ENCODE measurements around the gene CCM2L. TPM values are rescaled to one million over a fixed set of nuclear protein-coding genes. Genes with fewer than 3 reads are reported as not detected.

Gene CCM2L
- total RNA-seq, 4 donors from 2014 or later: 7.4 to 16.0 (median 9.7) TPM

DNA sequence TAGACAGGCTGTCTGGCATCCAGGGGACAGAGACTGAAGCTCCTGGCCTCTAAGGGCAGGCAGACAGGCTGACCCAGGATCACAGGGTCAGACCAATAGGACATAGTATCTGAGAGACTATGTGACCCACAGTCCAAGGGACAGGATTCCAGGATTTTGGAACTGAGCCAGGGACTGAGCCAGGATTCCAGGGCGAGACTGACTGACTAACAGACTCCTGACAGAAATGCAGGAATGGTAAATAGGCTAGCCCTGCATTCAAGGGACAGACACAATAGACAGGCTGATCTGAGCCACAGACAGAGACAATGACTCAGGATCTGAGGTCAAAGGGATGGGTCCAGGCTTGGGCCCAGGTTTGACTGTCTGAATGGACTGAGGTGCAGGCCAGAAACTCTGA is 22.5 kb upstream of the CCM2L start:
- H3K27ac ChIP-seq: no peak overlapping the region
- H3K4me3 ChIP-seq (replicated peaks in 1 of 3): no peak overlapping the region
- H3K9me3 ChIP-seq: no peaks in the 10 kb centered on the region
- TF ChIP-seq, protein P1, sequence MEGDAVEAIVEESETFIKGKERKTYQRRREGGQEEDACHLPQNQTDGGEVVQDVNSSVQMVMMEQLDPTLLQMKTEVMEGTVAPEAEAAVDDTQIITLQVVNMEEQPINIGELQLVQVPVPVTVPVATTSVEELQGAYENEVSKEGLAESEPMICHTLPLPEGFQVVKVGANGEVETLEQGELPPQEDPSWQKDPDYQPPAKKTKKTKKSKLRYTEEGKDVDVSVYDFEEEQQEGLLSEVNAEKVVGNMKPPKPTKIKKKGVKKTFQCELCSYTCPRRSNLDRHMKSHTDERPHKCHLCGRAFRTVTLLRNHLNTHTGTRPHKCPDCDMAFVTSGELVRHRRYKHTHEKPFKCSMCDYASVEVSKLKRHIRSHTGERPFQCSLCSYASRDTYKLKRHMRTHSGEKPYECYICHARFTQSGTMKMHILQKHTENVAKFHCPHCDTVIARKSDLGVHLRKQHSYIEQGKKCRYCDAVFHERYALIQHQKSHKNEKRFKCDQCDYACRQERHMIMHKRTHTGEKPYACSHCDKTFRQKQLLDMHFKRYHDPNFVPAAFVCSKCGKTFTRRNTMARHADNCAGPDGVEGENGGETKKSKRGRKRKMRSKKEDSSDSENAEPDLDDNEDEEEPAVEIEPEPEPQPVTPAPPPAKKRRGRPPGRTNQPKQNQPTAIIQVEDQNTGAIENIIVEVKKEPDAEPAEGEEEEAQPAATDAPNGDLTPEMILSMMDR (IDR thresholded peaks at IDR 0.05): no peak
- no peak for TF ChIP-seq POLR2A (IDR thresholded peaks at IDR 0.05)
- no peaks in the 10 kb centered on the region for H3K27me3 ChIP-seq
- no peak for DNase-seq
- H3K4me1 ChIP-seq: no peaks in the 10 kb centered on the region
- WGBS, 2 donors: 33 to 75% methylated on average over 1 of the region's 1 CpG
- no peaks in the 10 kb centered on the region for H3K36me3 ChIP-seq
- intact Hi-C loops (cut with DNase I): no loop called here

DNA sequence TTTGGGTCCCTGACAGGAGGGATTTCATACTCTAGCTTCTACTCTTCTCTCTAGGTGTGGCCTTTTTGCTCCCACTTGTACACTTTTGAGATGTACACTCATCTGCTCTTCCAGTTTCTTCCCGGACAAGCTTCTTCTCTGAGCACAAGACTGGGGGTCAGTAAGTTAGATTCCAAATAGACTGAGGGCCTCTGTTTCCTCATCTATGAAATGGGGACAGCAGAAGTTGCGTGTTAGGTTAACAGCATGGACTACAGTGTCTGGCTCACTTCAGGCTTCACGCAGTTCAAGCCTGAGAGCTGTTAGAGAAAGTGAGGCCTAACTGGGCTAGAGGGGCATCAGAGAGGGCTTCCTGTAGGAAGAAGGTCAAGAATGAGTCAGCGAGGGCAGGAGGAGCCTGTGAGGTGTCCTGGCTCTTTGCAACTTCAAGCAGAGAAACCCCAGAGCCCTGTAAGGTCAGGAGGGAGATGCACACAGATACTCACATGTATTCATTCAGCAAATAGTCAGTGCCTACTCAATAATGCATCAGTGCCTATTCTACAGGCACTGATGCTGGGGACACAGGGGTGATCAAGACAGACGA is 21.7 kb upstream of the CCM2L start:
- H3K9me3 ChIP-seq: no peaks in the 10 kb centered on the region
- H3K36me3 ChIP-seq: no peaks in the 10 kb centered on the region
- no peaks in the 10 kb centered on the region for H3K27me3 ChIP-seq
- no peak overlapping the region for H3K27ac ChIP-seq
- no peaks in the 10 kb centered on the region for H3K4me1 ChIP-seq
- TF ChIP-seq, protein P1 (IDR thresholded peaks at IDR 0.05): no peak
- TF ChIP-seq POLR2A (IDR thresholded peaks at IDR 0.05): no peak
- no peak overlapping the region for H3K4me3 ChIP-seq (replicated peaks in 1 of 3)
- no peak for DNase-seq
- intact Hi-C loops (cut with DNase I): no loop called here
- 83 to 85% methylated on average over 5 of the region's 5 CpGs for WGBS, 2 donors

- WGBS, 2 donors: 74 to 78% methylated on average over 8 of the region's 8 CpGs
- Histone ChIP-seq H3K9me3 (no peaks in the 10 kb centered on the region), H3K36me3 (no peaks in the 10 kb centered on the region), H3K4me1 (no peaks in the 10 kb centered on the region), H3K27ac (no peak overlapping the region), H3K4me3 (replicated peaks in 1 of 3) (no peak overlapping the region), H3K27me3 (no peaks in the 10 kb centered on the region)
- intact Hi-C loops (cut with DNase I): no loop called here
- TF ChIP-seq POLR2A (IDR thresholded peaks at IDR 0.05): no peak
- TF ChIP-seq, protein P1 (IDR thresholded peaks at IDR 0.05): no peak
- DNase-seq: no peak
Observed at GRCh38 chr20:31989030-31989645, 21.1 kb upstream of the CCM2L start.

DNA sequence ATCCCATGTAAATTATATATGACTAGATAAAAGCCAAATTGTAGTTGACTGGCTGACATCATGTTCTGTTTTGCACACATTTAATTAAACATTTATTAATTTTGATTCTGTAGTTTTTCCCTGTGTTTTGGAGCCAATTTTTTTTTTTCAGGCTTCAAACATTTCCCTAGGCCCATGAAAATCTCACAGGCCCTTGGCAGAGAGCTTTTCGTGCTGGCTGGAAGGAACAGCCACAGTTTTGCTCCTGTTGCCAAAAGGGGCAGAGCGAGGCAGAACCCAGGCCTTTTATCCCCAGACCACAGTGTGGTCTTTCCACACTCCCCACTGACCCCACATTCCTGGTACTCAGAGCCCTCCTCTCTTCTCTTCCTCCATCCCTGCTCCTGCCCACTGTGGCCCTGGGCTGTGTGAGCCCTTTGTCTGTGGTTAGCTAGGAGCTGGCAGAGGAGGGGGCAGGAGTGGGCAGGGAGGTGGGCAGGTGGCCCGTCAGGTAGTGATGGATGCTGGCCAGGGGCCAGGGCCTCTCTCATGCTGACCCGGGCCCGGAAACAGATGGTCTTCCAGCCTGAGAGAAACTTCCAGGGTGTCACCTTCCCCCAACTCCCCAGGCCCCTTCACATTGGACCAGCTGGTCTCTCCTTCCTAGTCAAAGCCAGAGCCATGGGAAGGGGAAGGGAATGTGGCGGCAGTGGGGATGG is 19.4 kb upstream of the CCM2L start:
- TF ChIP-seq, protein P1 (IDR thresholded peaks at IDR 0.05): no peak
- no peak for TF ChIP-seq POLR2A (IDR thresholded peaks at IDR 0.05)
- Histone ChIP-seq H3K4me1 (no peaks in the 10 kb centered on the region), H3K36me3 (no peaks in the 10 kb centered on the region), H3K4me3 (replicated peaks in 1 of 3) (no peak overlapping the region), H3K27me3 (peaks cover 4% of the 10 kb centered on the region), H3K27ac (no peak overlapping the region), H3K9me3 (no peaks in the 10 kb centered on the region)
- WGBS, 2 donors: 60 to 69% methylated on average over 6 of the region's 6 CpGs
- intact Hi-C loops (cut with DNase I): no loop called here
- DNase-seq: no peak

DNA sequence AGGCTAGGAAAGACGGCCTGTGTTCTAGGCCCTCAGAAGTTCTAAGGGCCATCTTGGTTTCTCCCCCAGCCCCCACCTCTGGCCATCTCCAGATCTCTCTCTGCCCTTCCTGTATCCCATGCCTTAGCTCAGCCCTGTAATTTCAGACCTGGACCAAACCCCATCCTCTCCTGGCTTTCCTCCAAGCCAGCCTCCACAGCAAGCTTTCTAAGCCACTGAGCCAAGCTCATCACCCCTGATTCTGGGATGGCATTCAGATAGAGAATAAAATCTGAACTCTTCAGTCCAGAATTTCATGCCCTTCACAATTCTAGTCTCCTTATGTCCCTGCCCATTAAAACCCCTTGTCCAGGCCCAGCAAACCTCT is 18.9 kb upstream of the CCM2L start:
- Histone ChIP-seq H3K27ac (no peak overlapping the region), H3K4me3 (replicated peaks in 1 of 3) (no peak overlapping the region), H3K4me1 (no peaks in the 10 kb centered on the region), H3K9me3 (no peaks in the 10 kb centered on the region), H3K36me3 (no peaks in the 10 kb centered on the region), H3K27me3 (peaks cover 4% of the 10 kb centered on the region)
- TF ChIP-seq POLR2A (IDR thresholded peaks at IDR 0.05): no peak
- TF ChIP-seq, protein P1 (IDR thresholded peaks at IDR 0.05): no peak
- no peak for DNase-seq
- intact Hi-C loops (cut with DNase I): no loop called here
- WGBS, 2 donors: 67 to 70% methylated on average over 1 of the region's 1 CpG

Measured in thyroid gland (tissue), 4 donors.